ENCODE results near the gene ERG28.

GRCh38 chr14:75697918-75698317, 37.2 kb upstream of the ERG28 start:
- TF ChIP-seq CTCF (IDR thresholded peaks at IDR 0.05; ENCODE audit: low read depth, low read length, missing input control) (no peak), GABPA (IDR thresholded peaks at IDR 0.05 in 1 of 2, conservative IDR thresholded peaks at IDR 0.05 in 1 of 2) (no peak), ZBTB33 (IDR thresholded peaks at IDR 0.05) (no peak), MAX (IDR thresholded peaks at IDR 0.05) (no peak), RXRA (IDR thresholded peaks at IDR 0.05) (no peak), HNF4G (IDR thresholded peaks at IDR 0.05) (no peak), SP1 (IDR thresholded peaks at IDR 0.05) (no peak)

Measured in liver (tissue), 3 donors.